Measurements from ENCODE around the gene C16orf92.

DNA sequence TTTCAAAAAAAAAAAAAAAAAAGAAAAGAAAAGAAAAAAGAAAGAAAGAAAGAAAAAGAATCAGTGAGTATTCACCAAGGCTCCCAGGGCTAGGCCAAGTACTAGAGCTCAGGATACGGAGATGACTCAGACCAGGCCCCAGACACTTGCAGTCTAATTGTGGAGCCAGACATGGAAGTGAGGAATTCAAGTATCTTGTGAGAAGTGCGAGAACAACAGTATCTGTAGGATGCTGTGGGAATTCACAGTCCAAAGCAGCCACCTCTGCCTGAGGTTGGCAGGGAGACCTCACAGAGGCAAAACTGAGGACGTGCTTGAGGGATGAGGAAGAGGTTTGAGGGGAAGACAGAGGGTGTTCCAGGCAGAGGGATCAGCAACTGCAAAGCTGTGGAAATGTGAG, 28.5 kb downstream of the C16orf92 start:
- TF ChIP-seq CTCF (IDR thresholded peaks at IDR 0.05): no peak
- no peak for TF ChIP-seq EZH2 (IDR thresholded peaks at IDR 0.05)
- no peak for TF ChIP-seq EZH2phosphoT487 (IDR thresholded peaks at IDR 0.05)

Measured in neural progenitor cell (in vitro differentiated cells).